Measurements from ENCODE around the gene CEACAM3.

Gene CEACAM3

GRCh38 chr19:41847351-41848105 lies 51.1 kb downstream of the CEACAM3 start:
- no peak for DNase-seq

DNA sequence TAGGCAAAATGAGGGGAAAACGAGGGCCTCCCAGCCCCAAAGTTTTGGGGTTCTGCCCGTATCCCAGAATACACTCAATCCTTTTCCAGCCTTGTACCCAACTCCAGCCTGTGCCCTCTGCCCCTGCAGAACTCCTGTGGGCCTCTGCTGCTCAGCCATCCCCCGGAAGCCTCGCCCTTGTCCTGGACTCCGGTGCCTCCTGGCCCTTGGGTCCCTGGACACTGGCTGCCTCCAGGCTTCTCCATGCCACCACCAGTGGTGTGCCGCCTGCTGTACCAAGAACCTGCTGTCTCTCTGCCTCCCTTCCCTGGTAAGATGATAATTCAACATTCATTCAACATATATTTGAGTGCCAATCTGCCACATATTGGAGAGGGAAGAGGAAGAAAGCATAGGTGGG lies 52.3 kb downstream of the CEACAM3 start:
- DNase-seq, result no peak

DNA sequence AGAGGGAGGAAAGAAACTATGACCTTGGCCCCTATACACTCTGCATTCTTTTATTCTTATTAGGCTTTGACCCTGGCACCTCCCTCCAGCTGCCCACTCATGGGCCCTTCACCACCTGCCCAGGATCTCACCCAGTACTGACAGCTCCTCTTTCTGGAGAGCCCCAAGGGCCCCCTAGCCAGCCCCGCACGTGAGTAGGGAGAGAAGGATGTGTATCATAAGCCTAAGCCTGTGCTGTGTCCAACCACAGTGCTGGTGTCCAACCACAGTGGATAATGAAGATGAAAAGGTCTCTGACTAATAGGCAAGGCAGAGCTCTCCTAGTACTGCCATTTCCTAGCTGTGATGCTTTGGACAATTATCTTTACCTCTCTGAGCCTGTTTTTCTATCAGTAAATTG lies 52.7 kb downstream of the CEACAM3 start:
- no peak for DNase-seq

- no peak for DNase-seq
Observed at GRCh38 chr19:41850381-41850780, 54.0 kb downstream of the CEACAM3 start.

- DNase-seq, result no peak
Observed at GRCh38 chr19:41851456-41851855, 55.1 kb downstream of the CEACAM3 start.

DNA sequence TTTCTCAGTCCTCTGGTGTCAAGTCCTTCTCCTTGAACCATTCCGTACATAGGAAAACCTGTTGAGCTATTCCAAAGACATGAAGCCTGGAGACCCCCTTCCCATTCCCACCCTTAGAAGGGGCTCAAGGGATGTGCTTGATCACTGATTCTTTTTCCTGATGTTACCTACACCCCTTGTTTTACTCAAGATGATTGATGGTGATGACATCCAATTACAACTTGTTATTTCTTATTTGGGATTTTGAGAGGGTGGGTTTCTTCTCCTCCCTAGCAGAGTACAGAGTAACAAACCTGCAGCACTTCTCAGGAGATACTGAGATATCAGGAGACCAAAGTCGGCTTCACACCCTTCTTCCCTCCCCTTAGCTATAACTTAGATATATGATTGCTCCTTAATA lies 57.0 kb downstream of the CEACAM3 start:
- DNase-seq, result no peak

GRCh38 chr19:41853768-41854167 lies 57.4 kb downstream of the CEACAM3 start:
- DNase-seq, result no peak

GRCh38 chr19:41859213-41859617 lies 62.8 kb downstream of the CEACAM3 start:
- no peak for DNase-seq

DNA sequence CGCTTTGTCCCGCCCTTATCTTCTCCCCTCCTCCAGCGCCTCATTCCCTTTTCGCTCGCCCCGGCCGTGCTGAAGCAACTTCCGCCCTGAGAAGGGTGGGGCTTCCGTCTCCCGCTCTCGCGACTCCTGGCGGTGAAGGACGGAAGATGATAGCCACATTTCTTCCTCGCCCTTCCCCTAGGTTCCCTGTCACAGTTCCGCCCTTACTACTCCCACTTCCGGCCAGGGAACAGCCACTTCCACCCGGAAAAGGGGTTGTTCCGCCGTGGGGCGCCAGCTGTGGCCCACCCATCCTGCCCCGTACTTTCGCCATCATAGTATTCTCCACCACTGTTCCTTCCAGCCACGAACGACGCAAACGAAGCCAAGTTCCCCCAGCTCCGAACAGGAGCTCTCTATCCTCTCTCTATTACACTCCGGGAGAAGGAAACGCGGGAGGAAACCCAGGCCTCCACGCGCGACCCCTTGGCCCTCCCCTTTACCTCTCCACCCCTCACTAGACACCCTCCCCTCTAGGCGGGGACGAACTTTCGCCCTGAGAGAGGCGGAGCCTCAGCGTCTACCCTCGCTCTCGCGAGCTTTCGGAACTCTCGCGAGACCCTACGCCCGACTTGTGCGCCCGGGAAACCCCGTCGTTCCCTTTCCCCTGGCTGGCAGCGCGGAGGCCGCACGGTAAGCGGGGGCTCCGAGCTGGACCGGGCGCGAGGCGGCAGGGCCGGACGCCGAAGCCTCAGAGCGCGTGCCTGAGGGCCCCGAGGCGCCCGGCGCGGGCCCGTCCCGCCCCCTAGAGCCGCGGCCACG lies 63.4 kb downstream of the CEACAM3 start, which contains the start of gene RPS19:
TSS of gene RPS19 (plus strand) at position 638 of the 801 bp plus-strand sequence. CDS start 520 bp downstream, outside the sequence.
- peak; percentile 97 for DNase-seq

DNA sequence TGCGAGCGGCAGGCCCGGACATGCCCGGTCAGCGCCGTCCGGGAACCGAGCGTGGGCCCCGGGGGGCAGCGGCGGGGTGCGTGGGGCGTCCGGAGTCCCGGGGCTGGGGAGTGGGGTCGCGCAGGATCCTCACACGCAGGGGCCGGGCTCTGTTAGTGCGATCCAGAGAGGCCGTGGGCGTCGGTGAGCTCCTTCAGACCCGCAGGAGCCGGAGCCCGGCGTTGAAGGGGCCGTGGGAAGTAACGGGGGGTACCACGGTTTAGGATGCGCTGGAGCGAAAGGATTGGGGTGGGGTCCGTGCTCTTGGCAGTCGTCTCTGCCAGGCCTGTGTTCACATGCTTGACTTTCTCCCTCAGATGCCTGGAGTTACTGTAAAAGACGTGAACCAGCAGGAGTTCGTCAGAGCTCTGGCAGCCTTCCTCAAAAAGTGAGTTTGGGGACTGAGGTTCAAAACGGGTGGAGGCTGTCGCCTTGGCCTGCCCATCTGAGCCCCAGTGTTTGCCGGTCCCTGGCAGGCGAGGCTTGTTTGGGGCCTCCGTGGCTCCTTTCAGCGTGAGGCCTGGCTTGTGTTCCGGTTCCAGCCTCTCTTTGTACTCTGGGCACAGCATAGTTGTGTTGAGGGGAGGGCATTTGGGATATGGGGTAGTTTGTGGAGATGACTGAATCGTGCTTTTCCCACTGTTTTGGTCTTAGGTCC lies 64.2 kb downstream of the CEACAM3 start:
- peak; percentile 26 for DNase-seq

Measured in central memory CD4-positive, alpha-beta T cell (primary cell).